GM12874 (cell line): Measurements from ENCODE around the gene DPP6.

Experiments
- CTCF ChIP-seq: IDR thresholded peaks from 2 replicates; pipeline ENCODE4 v1.5.1; 2011; ENCODE audit warnings: low read depth, mild to moderate bottlenecking, control low read depth, low read length, moderate library complexity; ENCODE audit not compliant: insufficient read depth

Gene DPP6

GRCh38 chr7:154253810-154254209 is 201.6 kb downstream of the DPP6 start:
- TF ChIP-seq CTCF = no peak

GRCh38 chr7:154255324-154255723 is 203.1 kb downstream of the DPP6 start:
- no peak for TF ChIP-seq CTCF

GRCh38 chr7:154256150-154256549 is 204.0 kb downstream of the DPP6 start:
- TF ChIP-seq CTCF = no peak

GRCh38 chr7:154259396-154259795 is 207.2 kb downstream of the DPP6 start:
- TF ChIP-seq CTCF = no peak

GRCh38 chr7:154287356-154287755 is 235.2 kb downstream of the DPP6 start:
- TF ChIP-seq CTCF = no peak

GRCh38 chr7:154289119-154289518 is 236.9 kb downstream of the DPP6 start:
- no peak for TF ChIP-seq CTCF

GRCh38 chr7:154296443-154296842 is 244.2 kb downstream of the DPP6 start:
- TF ChIP-seq CTCF = no peak

GRCh38 chr7:154299736-154300135 is 247.5 kb downstream of the DPP6 start:
- TF ChIP-seq CTCF = no peak
